ENCODE results near the gene NEURL2.

Gene NEURL2

GRCh38 chr20:45863543-45864470 lies 27.2 kb downstream of the NEURL2 start:
- Mint-ChIP-seq H3K4me3 (no peak overlapping the region), H3K4me1 (peaks cover 14% of the 10 kb centered on the region), H3K36me3 (ENCODE audit: low read depth) (no peaks in the 10 kb centered on the region), H3K9me3 (no peaks in the 10 kb centered on the region), H3K27ac (no peak overlapping the region), H3K27me3 (ENCODE audit: low read depth) (no peaks in the 10 kb centered on the region)
- no peak for TF ChIP-seq CTCF (IDR thresholded peaks at IDR 0.05; ENCODE audit: unreplicated experiment in 3 of 3)

GRCh38 chr20:45861221-45862075 lies 29.6 kb downstream of the NEURL2 start:
- Mint-ChIP-seq H3K27me3 (ENCODE audit: low read depth) (no peaks in the 10 kb centered on the region), H3K36me3 (ENCODE audit: low read depth) (no peaks in the 10 kb centered on the region), H3K4me1 (peaks cover 34% of the 10 kb centered on the region), H3K4me3 (no peak overlapping the region), H3K9me3 (no peaks in the 10 kb centered on the region), H3K27ac (no peak overlapping the region)
- no peak for TF ChIP-seq CTCF (IDR thresholded peaks at IDR 0.05; ENCODE audit: unreplicated experiment in 3 of 3)

- H3K27ac Mint-ChIP-seq, result peak overlapping the region in 1 of 3 experiments; percentile 17
- no peaks in the 10 kb centered on the region for H3K9me3 Mint-ChIP-seq
- no peak for TF ChIP-seq CTCF (IDR thresholded peaks at IDR 0.05; ENCODE audit: unreplicated experiment in 3 of 3)
- peak overlapping the region; percentile 38 to 73 (median 50) for H3K4me3 Mint-ChIP-seq
- peaks cover 35% of the 10 kb centered on the region for H3K4me1 Mint-ChIP-seq
- no peaks in the 10 kb centered on the region for H3K36me3 Mint-ChIP-seq (ENCODE audit: low read depth)
- H3K27me3 Mint-ChIP-seq (ENCODE audit: low read depth), result no peaks in the 10 kb centered on the region
These were observed 30.3 kb downstream of the NEURL2 start for GRCh38 chr20:45860560-45861220.

GRCh38 chr20:45859916-45860315 lies 31.1 kb downstream of the NEURL2 start:
- Mint-ChIP-seq H3K9me3 (no peaks in the 10 kb centered on the region), H3K27me3 (ENCODE audit: low read depth) (no peaks in the 10 kb centered on the region), H3K4me1 (peaks cover 39% of the 10 kb centered on the region), H3K4me3 (no peak overlapping the region), H3K27ac (no peak overlapping the region), H3K36me3 (ENCODE audit: low read depth) (no peaks in the 10 kb centered on the region)
- TF ChIP-seq CTCF (IDR thresholded peaks at IDR 0.05; ENCODE audit: unreplicated experiment in 3 of 3), result no peak

- peak overlapping the region; percentile 93 to 95 (median 94) for H3K4me3 Mint-ChIP-seq
- TF ChIP-seq CTCF (IDR thresholded peaks at IDR 0.05; ENCODE audit: unreplicated experiment in 3 of 3), result no peak
- H3K27ac Mint-ChIP-seq, result peak overlapping the region; percentile 89 to 97 (median 92)
- peaks cover 49% of the 10 kb centered on the region for H3K4me1 Mint-ChIP-seq
- peaks cover 5% of the 10 kb centered on the region for H3K36me3 Mint-ChIP-seq (ENCODE audit: low read depth)
- no peaks in the 10 kb centered on the region for H3K9me3 Mint-ChIP-seq
- H3K27me3 Mint-ChIP-seq (ENCODE audit: low read depth), result no peaks in the 10 kb centered on the region
These were observed 33.2 kb downstream of the NEURL2 start for GRCh38 chr20:45857882-45858216.
